Thyroid gland (tissue), 4 donors: ENCODE measurements around the gene ISLR2.

Experiments used
- POLR2A ChIP-seq, 2 donors: fragments of 450-650 bp; IDR thresholded peaks; one replicate each; pipeline ENCODE4 v1.6.1; 2017; ENCODE audit warnings: antibody characterized with exemption in 2 of 2, mild to moderate bottlenecking in 2 of 2, moderate library complexity in 1 of 2
- TF ChIP-seq, protein P1 (sequence below), 6 experiments: fragments of 200-600 bp in 3 of 6; fragments of 450-650 bp in 3 of 6; sonication (generic) in 3 of 6; IDR thresholded peaks; one replicate each; pipeline ENCODE4 v1.5.1; 2016 to 2019; ENCODE audit warnings: antibody characterized with exemption in 6 of 6, mild to moderate bottlenecking in 2 of 6, inconsistent platforms in 1 of 6, moderate library complexity in 1 of 6

DNA sequence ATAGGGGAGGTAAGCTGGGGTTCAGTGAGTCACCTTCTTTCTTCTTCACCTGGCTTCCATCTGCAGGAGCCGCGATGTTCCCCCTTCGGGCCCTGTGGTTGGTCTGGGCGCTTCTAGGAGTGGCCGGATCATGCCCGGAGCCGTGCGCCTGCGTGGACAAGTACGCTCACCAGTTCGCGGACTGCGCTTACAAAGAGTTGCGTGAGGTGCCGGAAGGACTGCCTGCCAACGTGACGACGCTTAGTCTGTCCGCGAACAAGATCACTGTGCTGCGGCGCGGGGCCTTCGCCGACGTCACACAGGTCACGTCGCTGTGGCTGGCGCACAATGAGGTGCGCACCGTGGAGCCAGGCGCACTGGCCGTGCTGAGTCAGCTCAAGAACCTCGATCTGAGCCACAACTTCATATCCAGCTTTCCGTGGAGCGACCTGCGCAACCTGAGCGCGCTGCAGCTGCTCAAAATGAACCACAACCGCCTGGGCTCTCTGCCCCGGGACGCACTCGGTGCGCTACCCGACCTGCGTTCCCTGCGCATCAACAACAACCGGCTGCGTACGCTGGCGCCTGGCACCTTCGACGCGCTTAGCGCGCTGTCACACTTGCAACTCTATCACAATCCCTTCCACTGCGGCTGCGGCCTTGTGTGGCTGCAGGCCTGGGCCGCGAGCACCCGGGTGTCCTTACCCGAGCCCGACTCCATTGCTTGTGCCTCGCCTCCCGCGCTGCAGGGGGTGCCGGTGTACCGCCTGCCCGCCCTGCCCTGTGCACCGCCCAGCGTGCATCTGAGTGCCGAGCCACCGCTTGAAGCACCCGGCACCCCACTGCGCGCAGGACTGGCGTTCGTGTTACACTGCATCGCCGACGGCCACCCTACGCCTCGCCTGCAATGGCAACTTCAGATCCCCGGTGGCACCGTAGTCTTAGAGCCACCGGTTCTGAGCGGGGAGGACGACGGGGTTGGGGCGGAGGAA lies 2.6 kb downstream of the ISLR2 start:
- TF ChIP-seq, protein P1, sequence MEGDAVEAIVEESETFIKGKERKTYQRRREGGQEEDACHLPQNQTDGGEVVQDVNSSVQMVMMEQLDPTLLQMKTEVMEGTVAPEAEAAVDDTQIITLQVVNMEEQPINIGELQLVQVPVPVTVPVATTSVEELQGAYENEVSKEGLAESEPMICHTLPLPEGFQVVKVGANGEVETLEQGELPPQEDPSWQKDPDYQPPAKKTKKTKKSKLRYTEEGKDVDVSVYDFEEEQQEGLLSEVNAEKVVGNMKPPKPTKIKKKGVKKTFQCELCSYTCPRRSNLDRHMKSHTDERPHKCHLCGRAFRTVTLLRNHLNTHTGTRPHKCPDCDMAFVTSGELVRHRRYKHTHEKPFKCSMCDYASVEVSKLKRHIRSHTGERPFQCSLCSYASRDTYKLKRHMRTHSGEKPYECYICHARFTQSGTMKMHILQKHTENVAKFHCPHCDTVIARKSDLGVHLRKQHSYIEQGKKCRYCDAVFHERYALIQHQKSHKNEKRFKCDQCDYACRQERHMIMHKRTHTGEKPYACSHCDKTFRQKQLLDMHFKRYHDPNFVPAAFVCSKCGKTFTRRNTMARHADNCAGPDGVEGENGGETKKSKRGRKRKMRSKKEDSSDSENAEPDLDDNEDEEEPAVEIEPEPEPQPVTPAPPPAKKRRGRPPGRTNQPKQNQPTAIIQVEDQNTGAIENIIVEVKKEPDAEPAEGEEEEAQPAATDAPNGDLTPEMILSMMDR (IDR thresholded peaks at IDR 0.05) = no peak
- TF ChIP-seq POLR2A (IDR thresholded peaks at IDR 0.05) = no peak
